Parathyroid adenoma (tissue), 2 donors: ENCODE measurements around the gene NELFA.
A peak's percentile ranks its signal among the peaks of the same experiment; 100 is the strongest.

Experiments
- H2AFZ ChIP-seq: fragments of 300-600 bp; sonication (generic); one replicate; pipeline ENCODE4 v1.7.0; 2017; ENCODE audit warnings: antibody characterized with exemption, mild to moderate bottlenecking
- H3K27ac ChIP-seq: fragments of 300-600 bp; sonication (generic); one replicate; pipeline ENCODE4 v1.7.0; 2017
- H3K27me3 ChIP-seq: fragments of 300-600 bp; sonication (generic); one replicate; pipeline ENCODE4 v1.7.0; 2017; ENCODE audit warnings: low read length; ENCODE audit not compliant: control insufficient read depth, insufficient read depth
- H3K36me3 ChIP-seq: fragments of 300-600 bp; sonication (generic); one replicate; pipeline ENCODE4 v1.7.0; 2017; ENCODE audit warnings: low read length; ENCODE audit not compliant: control insufficient read depth, insufficient read depth
- H3K4me1 ChIP-seq: fragments of 300-600 bp; sonication (generic); one replicate; pipeline ENCODE4 v1.7.0; 2017; ENCODE audit warnings: control low read depth
- H3K4me2 ChIP-seq: fragments of 300-600 bp; sonication (generic); one replicate; pipeline ENCODE4 v1.7.0; 2017; ENCODE audit warnings: low read length
- H3K4me3 ChIP-seq: fragments of 300-600 bp; sonication (generic); one replicate; pipeline ENCODE4 v1.7.0; 2017; ENCODE audit warnings: low read depth, low read length
- H3K79me2 ChIP-seq: fragments of 300-600 bp; sonication (generic); one replicate; pipeline ENCODE4 v1.7.0; 2017; ENCODE audit warnings: control low read depth
- H3K9ac ChIP-seq: fragments of 300-600 bp; sonication (generic); one replicate; pipeline ENCODE4 v1.7.0; 2017; ENCODE audit warnings: mild to moderate bottlenecking
- H3K9me3 ChIP-seq: fragments of 300-600 bp; sonication (generic); one replicate; pipeline ENCODE4 v1.7.0; 2017; ENCODE audit warnings: low read length; ENCODE audit not compliant: control insufficient read depth
- TF ChIP-seq, protein P1 (sequence below): fragments of 300-600 bp; sonication (generic); IDR thresholded peaks from one replicate; pipeline ENCODE4 v1.7.0; 2017; ENCODE audit warnings: antibody characterized with exemption, mild to moderate bottlenecking
- donor health status: primary hyperparathyroidism.

Gene NELFA

DNA sequence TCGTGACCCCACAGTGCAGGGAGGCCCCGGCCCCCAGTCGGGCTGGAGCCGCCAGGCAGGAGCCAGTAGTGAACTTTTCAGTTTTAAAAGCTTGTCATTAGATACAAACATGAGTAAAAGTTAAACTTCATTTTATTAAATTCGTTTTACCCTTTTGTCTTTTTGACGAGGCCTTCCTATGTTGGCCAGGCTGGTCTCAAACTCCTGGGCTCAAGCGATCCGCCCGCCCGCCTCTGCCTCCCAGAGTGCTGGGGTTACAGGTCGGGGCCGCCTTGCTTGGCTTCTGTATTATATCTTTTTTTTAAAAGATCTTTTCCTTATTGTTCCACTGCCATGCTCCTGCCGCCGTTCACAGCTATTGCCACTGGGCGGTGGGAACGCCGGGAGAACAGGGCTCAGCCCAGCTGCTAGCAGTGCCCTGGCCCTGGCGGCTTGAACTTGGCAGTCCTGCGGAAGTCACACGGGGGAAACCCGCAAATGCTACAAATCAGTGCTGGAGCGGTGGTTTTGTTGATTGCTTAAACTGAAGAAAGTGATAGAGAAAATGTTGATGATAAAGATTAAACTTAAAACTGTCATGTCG, 968 bp upstream of the NELFA start:
- H3K9me3 ChIP-seq, result no peaks in the 10 kb centered on the region
- H2AFZ ChIP-seq, result peak overlapping the region; percentile 98
- peak overlapping the region; percentile 78 for H3K4me2 ChIP-seq
- peak overlapping the region; percentile 67 for H3K9ac ChIP-seq
- H3K27ac ChIP-seq, result peak overlapping the region; percentile 99
- peaks cover 4% of the 10 kb centered on the region for H3K4me1 ChIP-seq
- peak overlapping the region; percentile 82 for H3K4me3 ChIP-seq
- H3K79me2 ChIP-seq, result peaks cover 13% of the 10 kb centered on the region
- TF ChIP-seq, protein P1, sequence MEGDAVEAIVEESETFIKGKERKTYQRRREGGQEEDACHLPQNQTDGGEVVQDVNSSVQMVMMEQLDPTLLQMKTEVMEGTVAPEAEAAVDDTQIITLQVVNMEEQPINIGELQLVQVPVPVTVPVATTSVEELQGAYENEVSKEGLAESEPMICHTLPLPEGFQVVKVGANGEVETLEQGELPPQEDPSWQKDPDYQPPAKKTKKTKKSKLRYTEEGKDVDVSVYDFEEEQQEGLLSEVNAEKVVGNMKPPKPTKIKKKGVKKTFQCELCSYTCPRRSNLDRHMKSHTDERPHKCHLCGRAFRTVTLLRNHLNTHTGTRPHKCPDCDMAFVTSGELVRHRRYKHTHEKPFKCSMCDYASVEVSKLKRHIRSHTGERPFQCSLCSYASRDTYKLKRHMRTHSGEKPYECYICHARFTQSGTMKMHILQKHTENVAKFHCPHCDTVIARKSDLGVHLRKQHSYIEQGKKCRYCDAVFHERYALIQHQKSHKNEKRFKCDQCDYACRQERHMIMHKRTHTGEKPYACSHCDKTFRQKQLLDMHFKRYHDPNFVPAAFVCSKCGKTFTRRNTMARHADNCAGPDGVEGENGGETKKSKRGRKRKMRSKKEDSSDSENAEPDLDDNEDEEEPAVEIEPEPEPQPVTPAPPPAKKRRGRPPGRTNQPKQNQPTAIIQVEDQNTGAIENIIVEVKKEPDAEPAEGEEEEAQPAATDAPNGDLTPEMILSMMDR, result peak; percentile 16
- H3K27me3 ChIP-seq, result no peaks in the 10 kb centered on the region
- no peaks in the 10 kb centered on the region for H3K36me3 ChIP-seq

GRCh38 chr4:2008671-2008920, 178 bp downstream of the NELFA start:
- Histone ChIP-seq H3K27me3 (no peaks in the 10 kb centered on the region), H3K36me3 (no peaks in the 10 kb centered on the region), H3K27ac (peak overlapping the region; percentile 99), H3K4me2 (peak overlapping the region; percentile 78), H3K4me3 (peak overlapping the region; percentile 82), H3K9me3 (no peaks in the 10 kb centered on the region), H3K4me1 (peaks cover 4% of the 10 kb centered on the region), H3K79me2 (peaks cover 13% of the 10 kb centered on the region), H2AFZ (peak overlapping the region; percentile 98), H3K9ac (peak overlapping the region; percentile 67)
- TF ChIP-seq, protein P1, result no peak

GRCh38 chr4:2007804-2008670, 737 bp downstream of the NELFA start:
- peak overlapping the region; percentile 99 for H3K27ac ChIP-seq
- no peaks in the 10 kb centered on the region for H3K36me3 ChIP-seq
- H3K4me1 ChIP-seq, result peaks cover 4% of the 10 kb centered on the region
- H3K9ac ChIP-seq, result no peak overlapping the region
- H2AFZ ChIP-seq, result no peak overlapping the region
- H3K4me2 ChIP-seq, result peak overlapping the region; percentile 80
- H3K4me3 ChIP-seq, result peak overlapping the region; percentile 82
- no peaks in the 10 kb centered on the region for H3K9me3 ChIP-seq
- TF ChIP-seq, protein P1, result no peak
- H3K27me3 ChIP-seq, result no peaks in the 10 kb centered on the region
- peaks cover 18% of the 10 kb centered on the region for H3K79me2 ChIP-seq

GRCh38 chr4:2006956-2007653, 1.7 kb downstream of the NELFA start:
- no peak overlapping the region for H3K27ac ChIP-seq
- peak overlapping the region; percentile 80 for H3K4me2 ChIP-seq
- H3K36me3 ChIP-seq, result no peaks in the 10 kb centered on the region
- peak overlapping the region; percentile 82 for H3K4me3 ChIP-seq
- peaks cover 18% of the 10 kb centered on the region for H3K79me2 ChIP-seq
- H3K9me3 ChIP-seq, result no peaks in the 10 kb centered on the region
- no peaks in the 10 kb centered on the region for H3K27me3 ChIP-seq
- H3K9ac ChIP-seq, result no peak overlapping the region
- no peak overlapping the region for H2AFZ ChIP-seq
- peaks cover 4% of the 10 kb centered on the region for H3K4me1 ChIP-seq
- TF ChIP-seq, protein P1, result no peak
